CD4-positive, alpha-beta T cell (primary cell): ENCODE data around the gene EIF2A. TPM values are rescaled to one million over a fixed set of nuclear protein-coding genes. Genes with fewer than 3 reads are reported as not detected.
"Not testable (repeated sequence)": the region's sequence is repeated elsewhere in the genome, so short reads cannot be mapped to it uniquely, and the experiment has no call there.

Experiments
- ATAC-seq: fragments of 200-7000 bp; cut with Tn5 transposase; one replicate; pipeline ENCODE4 v1.10.0; 2022; ENCODE audit warnings: mild to moderate bottlenecking; ENCODE audit not compliant: poor library complexity
- CTCF ChIA-PET: fragments of 350-600 bp; sonication (Branson Sonifier 250); formaldehyde crosslinking; loops from one replicate; lab custom pipeline; 2021; ENCODE audit warnings: antibody characterized with exemption, inconsistent platforms; lab: Charles Lee
- POLR2A ChIA-PET: fragments of 350-600 bp; sonication (Branson Sonifier 250); formaldehyde crosslinking; loops from one replicate; lab custom pipeline; 2021; ENCODE audit warnings: antibody characterized with exemption, inconsistent platforms; lab: Charles Lee
- DNase-seq, 14 experiments: peaks; one replicate each; pipeline ENCODE4 v3.0.0-alpha.2; 2013 to 2020; ENCODE audit warnings: mixed read lengths in 2 of 14
- H3K27ac ChIP-seq, 2 donors: one replicate each; pipeline versions ENCODE4 v1.5.1 to v1.7.0; 2013; ENCODE audit warnings: low read length in 2 of 2, low read depth in 1 of 2, mild to moderate bottlenecking in 1 of 2
- H3K27me3 ChIP-seq, 2 experiments: 1 replicate in 1 of 2; 2 replicates in 1 of 2; pipeline versions ENCODE4 v1.6.1 to v1.7.0; 2013; ENCODE audit warnings: low read length in 2 of 2, control low read depth in 1 of 2, mild to moderate bottlenecking in 1 of 2, moderate library complexity in 1 of 2; ENCODE audit not compliant: insufficient read depth in 2 of 2, control insufficient read depth in 1 of 2
- H3K36me3 ChIP-seq: one replicate; pipeline ENCODE4 v1.6.1; 2013; ENCODE audit warnings: low read length, control low read depth; ENCODE audit not compliant: insufficient read depth
- H3K4me1 ChIP-seq: one replicate; pipeline ENCODE4 v1.6.1; 2013; ENCODE audit warnings: low read length, control low read depth; ENCODE audit not compliant: insufficient read depth
- H3K4me3 ChIP-seq: one replicate; pipeline ENCODE4 v1.5.1; 2013; ENCODE audit warnings: mild to moderate bottlenecking, low read length, moderate library complexity
- H3K9me3 ChIP-seq, 2 experiments: 1 replicate in 1 of 2; 2 replicates in 1 of 2; pipeline versions ENCODE4 v1.6.1 to v1.7.0; 2013; ENCODE audit warnings: low read length in 2 of 2, mild to moderate bottlenecking in 2 of 2, control low read depth in 1 of 2, moderate library complexity in 1 of 2; ENCODE audit not compliant: control insufficient read depth in 1 of 2, insufficient read depth in 1 of 2
- H3K27ac Mint-ChIP-seq: one replicate; pipeline ENCODE4 v1.8.0; 2020; ENCODE audit warnings: mixed read lengths
- H3K27me3 Mint-ChIP-seq: one replicate; pipeline ENCODE4 v1.8.0; 2021; ENCODE audit warnings: mixed read lengths
- H3K36me3 Mint-ChIP-seq: one replicate; pipeline ENCODE4 v1.8.0; 2021; ENCODE audit warnings: low read depth, mixed read lengths
- H3K4me1 Mint-ChIP-seq: one replicate; pipeline ENCODE4 v1.8.0; 2021; ENCODE audit warnings: low read depth, mixed read lengths
- H3K4me3 Mint-ChIP-seq: one replicate; pipeline ENCODE4 v1.8.0; 2020; ENCODE audit warnings: mild to moderate bottlenecking, mixed read lengths
- H3K9me3 Mint-ChIP-seq: one replicate; pipeline ENCODE4 v1.8.0; 2020; ENCODE audit warnings: mixed read lengths
- intact Hi-C, 2 experiments: fragments of 100-400 bp; cut with DNase I in 1 of 2; cut with micrococcal nuclease in 1 of 2; formaldehyde crosslinking; loops; one replicate each; pipeline versions ENCODE4 v1.15.1 to v1.9.0; 2023 to 2025; cut with DNase I, micrococcal nuclease
- total RNA-seq, 174 experiments: library from RNA in 2 of 174; stranded (reverse) in 2 of 174; gene quantifications; one replicate each; pipeline ENCODE4 v1.2.3 and lab custom pipeline; 2021 to 2026
- TF ChIP-seq, protein P1 (sequence below): fragments of 200-600 bp; IDR thresholded peaks from one replicate; pipeline ENCODE4 v1.8.0; 2022; ENCODE audit warnings: antibody characterized with exemption, mild to moderate bottlenecking

EIF2A gene
- total RNA-seq, 2 experiments from 2014 or later, result 115 to 122 TPM

DNA sequence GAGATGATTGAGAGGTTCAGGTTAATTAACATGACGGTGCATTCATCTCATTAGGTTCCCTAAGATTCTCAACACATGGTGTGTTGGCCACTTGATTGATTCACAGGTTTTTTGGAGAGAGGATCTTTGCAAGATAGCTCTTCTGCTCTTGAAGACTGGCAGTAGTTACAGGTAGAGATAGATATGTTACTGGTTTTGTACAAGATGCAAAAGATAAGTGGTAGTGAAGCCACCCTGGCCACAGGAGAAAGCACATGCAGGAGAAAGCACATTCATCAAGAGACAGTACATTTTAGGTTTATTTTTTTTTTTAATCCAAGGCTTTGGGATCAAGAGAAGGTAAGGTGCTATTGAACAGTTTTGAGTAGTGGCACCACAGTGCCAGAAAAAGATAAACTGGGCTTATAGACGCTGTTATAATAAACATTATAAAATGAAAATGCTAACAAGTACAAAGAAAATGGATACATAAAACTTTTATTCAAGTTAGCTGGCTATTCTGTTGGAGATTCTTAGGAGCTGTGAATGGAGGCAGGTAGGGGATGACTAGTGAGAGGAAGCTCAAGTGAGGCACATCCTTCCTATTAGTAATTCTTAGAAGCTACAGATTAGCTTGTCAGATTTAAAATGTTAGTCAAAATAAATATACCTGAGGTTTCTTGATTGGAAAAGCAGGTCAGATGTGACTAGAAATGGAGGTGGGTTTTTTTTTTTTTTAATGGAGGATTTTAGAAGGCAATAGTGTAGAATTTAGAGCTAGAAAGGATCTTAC lies 67.3 kb downstream of the EIF2A start:
- no peaks in the 10 kb centered on the region for H3K9me3 ChIP-seq
- H3K4me3 Mint-ChIP-seq, result no peak overlapping the region
- TF ChIP-seq, protein P1, sequence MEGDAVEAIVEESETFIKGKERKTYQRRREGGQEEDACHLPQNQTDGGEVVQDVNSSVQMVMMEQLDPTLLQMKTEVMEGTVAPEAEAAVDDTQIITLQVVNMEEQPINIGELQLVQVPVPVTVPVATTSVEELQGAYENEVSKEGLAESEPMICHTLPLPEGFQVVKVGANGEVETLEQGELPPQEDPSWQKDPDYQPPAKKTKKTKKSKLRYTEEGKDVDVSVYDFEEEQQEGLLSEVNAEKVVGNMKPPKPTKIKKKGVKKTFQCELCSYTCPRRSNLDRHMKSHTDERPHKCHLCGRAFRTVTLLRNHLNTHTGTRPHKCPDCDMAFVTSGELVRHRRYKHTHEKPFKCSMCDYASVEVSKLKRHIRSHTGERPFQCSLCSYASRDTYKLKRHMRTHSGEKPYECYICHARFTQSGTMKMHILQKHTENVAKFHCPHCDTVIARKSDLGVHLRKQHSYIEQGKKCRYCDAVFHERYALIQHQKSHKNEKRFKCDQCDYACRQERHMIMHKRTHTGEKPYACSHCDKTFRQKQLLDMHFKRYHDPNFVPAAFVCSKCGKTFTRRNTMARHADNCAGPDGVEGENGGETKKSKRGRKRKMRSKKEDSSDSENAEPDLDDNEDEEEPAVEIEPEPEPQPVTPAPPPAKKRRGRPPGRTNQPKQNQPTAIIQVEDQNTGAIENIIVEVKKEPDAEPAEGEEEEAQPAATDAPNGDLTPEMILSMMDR, result no peak
- ChIA-PET POLR2A (interaction anchor here (1.2 kb wide), 1 partner anchor 68 kb away, joined by 3 read pairs; the partner anchor contains the start of gene SERP1), CTCF (interaction anchor here (0.6 kb wide), 1 partner anchor 71 kb away, joined by 3 read pairs; no protein-coding TSS in a partner anchor)
- no peaks in the 10 kb centered on the region for H3K27me3 ChIP-seq
- H3K27ac Mint-ChIP-seq, result no peak overlapping the region
- H3K4me1 Mint-ChIP-seq, result peaks cover 68% of the 10 kb centered on the region
- no peak for DNase-seq
- H3K4me3 ChIP-seq, result no peak overlapping the region
- no peak overlapping the region for H3K27ac ChIP-seq
- no peaks in the 10 kb centered on the region for H3K27me3 Mint-ChIP-seq
- H3K9me3 Mint-ChIP-seq, result no peaks in the 10 kb centered on the region
- H3K4me1 ChIP-seq, result peaks cover 22% of the 10 kb centered on the region
- peaks cover 79% of the 10 kb centered on the region for H3K36me3 Mint-ChIP-seq
- no peak for ATAC-seq
- intact Hi-C loops, result no loop called here
- peaks cover 24% of the 10 kb centered on the region for H3K36me3 ChIP-seq

GRCh38 chr3:150620002-150620689 lies 73.6 kb downstream of the EIF2A start:
- no peak for DNase-seq
- TF ChIP-seq, protein P1, result no peak
- H3K4me1 ChIP-seq, result peaks cover 6% of the 10 kb centered on the region

DNA sequence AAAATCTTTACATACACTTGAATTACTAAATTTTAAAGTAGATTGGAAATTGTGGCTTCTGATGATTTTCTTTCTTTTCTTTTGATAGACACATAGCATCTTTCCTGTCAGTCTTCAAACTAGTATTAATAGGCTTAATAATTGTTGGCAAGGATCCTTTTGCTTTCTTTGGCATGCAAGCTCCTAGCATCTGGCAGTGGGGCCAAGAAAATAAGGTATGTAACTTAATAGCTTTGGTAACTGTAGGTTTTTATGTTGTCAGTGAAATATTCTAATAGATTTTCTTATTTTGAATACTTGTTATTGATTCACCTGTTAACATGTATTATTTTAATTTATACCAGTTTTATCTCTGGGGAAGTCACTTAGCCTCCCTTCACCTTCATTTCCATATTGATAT lies 76.4 kb downstream of the EIF2A start:
- H3K9me3 Mint-ChIP-seq, H3K4me1 ChIP-seq, H3K27me3 ChIP-seq, ATAC-seq, DNase-seq, H3K27me3 Mint-ChIP-seq, intact Hi-C loops, H3K27ac ChIP-seq, H3K4me3 ChIP-seq, H3K4me3 Mint-ChIP-seq, H3K9me3 ChIP-seq: not testable (repeated sequence)
- Mint-ChIP-seq H3K27ac (peak overlapping the region; percentile 28), H3K36me3 (peaks cover 85% of the 10 kb centered on the region), H3K4me1 (peaks cover 61% of the 10 kb centered on the region)
- POLR2A ChIA-PET, result interaction anchor here (1.0 kb wide), 1 partner anchor 20 kb away, joined by 3 read pairs; the partner anchor contains the start of gene SELENOT
- H3K36me3 ChIP-seq, result peaks cover 56% of the 10 kb centered on the region
- CTCF ChIA-PET, result interaction anchor here (0.6 kb wide), 1 partner anchor 11 kb away, joined by 3 read pairs; no protein-coding TSS in a partner anchor

More at GRCh38 chr3:150620002-150620689, 73.6 kb downstream of the EIF2A start:
- Histone ChIP-seq H3K4me3 (no peak overlapping the region), H3K36me3 (peaks cover 31% of the 10 kb centered on the region), H3K9me3 (no peaks in the 10 kb centered on the region), H3K27ac (no peak overlapping the region), H3K27me3 (no peaks in the 10 kb centered on the region)
- H3K4me1 Mint-ChIP-seq, result peaks cover 66% of the 10 kb centered on the region
- no peak overlapping the region for H3K27ac Mint-ChIP-seq
- no peak for ATAC-seq
- intact Hi-C loops, result no loop called here
- H3K9me3 Mint-ChIP-seq, result no peaks in the 10 kb centered on the region
- H3K27me3 Mint-ChIP-seq, result no peaks in the 10 kb centered on the region
- peaks cover 77% of the 10 kb centered on the region for H3K36me3 Mint-ChIP-seq
- ChIA-PET POLR2A (interaction anchor here (0.7 to 1.5 kb wide), 2 partner anchors 17 to 64 kb away, joined by 3 to 7 read pairs; partner anchors contain the start of gene SELENOT), CTCF (no interaction called here)
- H3K4me3 Mint-ChIP-seq, result no peak overlapping the region
